HG02610 (cell line): ENCODE results near the gene OR10H1.
"Not testable (repeated sequence)": the region's sequence is repeated elsewhere in the genome, so short reads cannot be mapped to it uniquely, and the experiment has no call there.

Experiments
- ATAC-seq: cut with Tn5 transposase; IDR thresholded peaks from one replicate; pipeline ENCODE4 v1.9.1; 2021; ENCODE audit warnings: mild to moderate bottlenecking, moderate library complexity; ENCODE audit not compliant: unreplicated experiment

Gene OR10H1

GRCh38 chr19:15829306-15829698, 13.8 kb upstream of the OR10H1 start:
- no peak for ATAC-seq

- ATAC-seq, result not testable (repeated sequence)
Measured at GRCh38 chr19:15828611-15829305, 13.3 kb upstream of the OR10H1 start.

- no peak for ATAC-seq
Measured at GRCh38 chr19:15828121-15828610, 12.7 kb upstream of the OR10H1 start.

- ATAC-seq, result no peak
Measured at GRCh38 chr19:15825753-15826152, 10.3 kb upstream of the OR10H1 start.

- no peak for ATAC-seq
Measured at GRCh38 chr19:15820646-15821045, 5.2 kb upstream of the OR10H1 start.

GRCh38 chr19:15813916-15814315, 1.5 kb downstream of the OR10H1 start:
- ATAC-seq, result no peak

- ATAC-seq, result no peak
Measured at GRCh38 chr19:15812060-15812722, 3.3 kb downstream of the OR10H1 start.

GRCh38 chr19:15811476-15811875, 4.0 kb downstream of the OR10H1 start:
- ATAC-seq, result no peak

- no peak for ATAC-seq
Measured at GRCh38 chr19:15810335-15810734, 5.1 kb downstream of the OR10H1 start.

GRCh38 chr19:15794279-15794678, 21.2 kb downstream of the OR10H1 start:
- not testable (repeated sequence) for ATAC-seq

- ATAC-seq, result no peak
Measured at GRCh38 chr19:15790096-15790495, 25.4 kb downstream of the OR10H1 start.

GRCh38 chr19:15788594-15789270, 26.7 kb downstream of the OR10H1 start:
- ATAC-seq, result no peak

- no peak for ATAC-seq
Measured at GRCh38 chr19:15787611-15788155, 27.8 kb downstream of the OR10H1 start, which contains the start of gene OR10H5. Gene OR10H5 (plus strand): TSS chr19:15787661. CDS start chr19:15794049, 6,388 bp downstream.

- not testable (repeated sequence) for ATAC-seq
Measured at GRCh38 chr19:15782896-15783295, 32.6 kb downstream of the OR10H1 start.

GRCh38 chr19:15782211-15782610, 33.3 kb downstream of the OR10H1 start:
- ATAC-seq, result no peak

- no peak for ATAC-seq
Measured at GRCh38 chr19:15781661-15782060, 33.8 kb downstream of the OR10H1 start.

- ATAC-seq, result no peak
Measured at GRCh38 chr19:15780610-15781418, 34.6 kb downstream of the OR10H1 start.

GRCh38 chr19:15779756-15780476, 35.5 kb downstream of the OR10H1 start:
- no peak for ATAC-seq

GRCh38 chr19:15776991-15777970, 38.2 kb downstream of the OR10H1 start:
- ATAC-seq, result no peak
